ENCODE measurements around the gene PRKCD.

GRCh38 chr3:53116956-53117355 lies 44.1 kb upstream of the PRKCD start:
- TF ChIP-seq, protein P1, sequence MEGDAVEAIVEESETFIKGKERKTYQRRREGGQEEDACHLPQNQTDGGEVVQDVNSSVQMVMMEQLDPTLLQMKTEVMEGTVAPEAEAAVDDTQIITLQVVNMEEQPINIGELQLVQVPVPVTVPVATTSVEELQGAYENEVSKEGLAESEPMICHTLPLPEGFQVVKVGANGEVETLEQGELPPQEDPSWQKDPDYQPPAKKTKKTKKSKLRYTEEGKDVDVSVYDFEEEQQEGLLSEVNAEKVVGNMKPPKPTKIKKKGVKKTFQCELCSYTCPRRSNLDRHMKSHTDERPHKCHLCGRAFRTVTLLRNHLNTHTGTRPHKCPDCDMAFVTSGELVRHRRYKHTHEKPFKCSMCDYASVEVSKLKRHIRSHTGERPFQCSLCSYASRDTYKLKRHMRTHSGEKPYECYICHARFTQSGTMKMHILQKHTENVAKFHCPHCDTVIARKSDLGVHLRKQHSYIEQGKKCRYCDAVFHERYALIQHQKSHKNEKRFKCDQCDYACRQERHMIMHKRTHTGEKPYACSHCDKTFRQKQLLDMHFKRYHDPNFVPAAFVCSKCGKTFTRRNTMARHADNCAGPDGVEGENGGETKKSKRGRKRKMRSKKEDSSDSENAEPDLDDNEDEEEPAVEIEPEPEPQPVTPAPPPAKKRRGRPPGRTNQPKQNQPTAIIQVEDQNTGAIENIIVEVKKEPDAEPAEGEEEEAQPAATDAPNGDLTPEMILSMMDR (IDR thresholded peaks at IDR 0.05), result no peak
- no peak for TF ChIP-seq POLR2A (IDR thresholded peaks at IDR 0.05)
- no peak for TF ChIP-seq POLR2AphosphoS5 (IDR thresholded peaks at IDR 0.05)
